Natural killer cell (primary cell): Measurements from ENCODE around the gene ADCY4. TPM values are rescaled to one million over a fixed set of nuclear protein-coding genes. Genes with fewer than 3 reads are reported as not detected.

Source experiments
- ATAC-seq, 3 donors: fragments of 150-1000 bp in 2 of 3; fragments of 200-7000 bp in 1 of 3; cut with Tn5 transposase; 1 replicate in 1 of 3; 2 replicates in 2 of 3; pipeline ENCODE4 v1.10.0; 2021; ENCODE audit warnings: mild to moderate bottlenecking in 2 of 3, moderate library complexity in 2 of 3
- DNase-seq, 2 donors: peaks; one replicate each; pipeline versions ENCODE4 v3.0.0 to v3.0.0-alpha.2; 2013 to 2021; ENCODE audit warnings: mixed read lengths in 1 of 2
- H3K27ac ChIP-seq: one replicate; pipeline ENCODE4 v1.5.1; 2013; ENCODE audit warnings: mild to moderate bottlenecking, low read length
- H3K27me3 ChIP-seq: one replicate; pipeline ENCODE4 v1.6.1; 2013; ENCODE audit warnings: low read length; ENCODE audit not compliant: control insufficient read depth, insufficient read depth
- H3K36me3 ChIP-seq: one replicate; pipeline ENCODE4 v1.6.1; 2013; ENCODE audit warnings: low read length; ENCODE audit not compliant: control insufficient read depth, insufficient read depth
- H3K4me1 ChIP-seq: one replicate; pipeline ENCODE4 v1.6.1; 2013; ENCODE audit warnings: low read length; ENCODE audit not compliant: control insufficient read depth, insufficient read depth
- H3K4me3 ChIP-seq: one replicate; pipeline ENCODE4 v1.5.1; 2013; ENCODE audit warnings: low read length
- H3K9me3 ChIP-seq: one replicate; pipeline ENCODE4 v1.6.1; 2013; ENCODE audit warnings: low read length; ENCODE audit not compliant: control insufficient read depth, insufficient read depth
- H3K27ac Mint-ChIP-seq, 2 donors: one replicate each; pipeline ENCODE4 v1.8.0; 2022; ENCODE audit warnings: mild to moderate bottlenecking in 2 of 2, mixed read lengths in 2 of 2, moderate library complexity in 1 of 2
- H3K27me3 Mint-ChIP-seq, 2 donors: one replicate each; pipeline ENCODE4 v1.8.0; 2022; ENCODE audit warnings: low read depth in 2 of 2, mixed read lengths in 2 of 2
- H3K36me3 Mint-ChIP-seq: one replicate; pipeline ENCODE4 v1.8.0; 2022; ENCODE audit warnings: mixed read lengths
- H3K4me1 Mint-ChIP-seq, 2 donors: one replicate each; pipeline ENCODE4 v1.8.0; 2022; ENCODE audit warnings: mixed read lengths in 2 of 2
- H3K4me3 Mint-ChIP-seq: one replicate; pipeline ENCODE4 v1.8.0; 2022; ENCODE audit warnings: mild to moderate bottlenecking, moderate library complexity, mixed read lengths
- H3K9me3 Mint-ChIP-seq, 2 donors: one replicate each; pipeline ENCODE4 v1.8.0; 2022; ENCODE audit warnings: mixed read lengths in 2 of 2
- WGBS: methylation state at CpG from one replicate; pipeline ENCODE4 v1.1.7; 2013; ENCODE audit warnings: missing lambda C conversion rate; ENCODE audit not compliant: insufficient coverage; 5-methylcytosine and 5-hydroxymethylcytosine counted together
- intact Hi-C: fragments of 100-400 bp; cut with micrococcal nuclease; formaldehyde crosslinking; loops from one replicate; pipeline ENCODE4 v1.14.2; 2022
- total RNA-seq, 4 donors: library from RNA; stranded (reverse); fragments of 120-200 nt in 1 of 4; gene quantifications; one replicate each; pipeline versions ENCODE4 v1.2.3 to v1.2.4, GENCODE V29; 2013 to 2022
- TF ChIP-seq, protein P1 (sequence below): fragments of 200-600 bp; IDR thresholded peaks from one replicate; pipeline ENCODE4 v1.8.0; 2022; ENCODE audit warnings: antibody characterized with exemption

ADCY4 gene
- total RNA-seq, 3 donors from 2014 or later (not counting 1 experiment from before 2014, with no cell fraction given): 9.8 to 17.6 (median 11.3) TPM

DNA sequence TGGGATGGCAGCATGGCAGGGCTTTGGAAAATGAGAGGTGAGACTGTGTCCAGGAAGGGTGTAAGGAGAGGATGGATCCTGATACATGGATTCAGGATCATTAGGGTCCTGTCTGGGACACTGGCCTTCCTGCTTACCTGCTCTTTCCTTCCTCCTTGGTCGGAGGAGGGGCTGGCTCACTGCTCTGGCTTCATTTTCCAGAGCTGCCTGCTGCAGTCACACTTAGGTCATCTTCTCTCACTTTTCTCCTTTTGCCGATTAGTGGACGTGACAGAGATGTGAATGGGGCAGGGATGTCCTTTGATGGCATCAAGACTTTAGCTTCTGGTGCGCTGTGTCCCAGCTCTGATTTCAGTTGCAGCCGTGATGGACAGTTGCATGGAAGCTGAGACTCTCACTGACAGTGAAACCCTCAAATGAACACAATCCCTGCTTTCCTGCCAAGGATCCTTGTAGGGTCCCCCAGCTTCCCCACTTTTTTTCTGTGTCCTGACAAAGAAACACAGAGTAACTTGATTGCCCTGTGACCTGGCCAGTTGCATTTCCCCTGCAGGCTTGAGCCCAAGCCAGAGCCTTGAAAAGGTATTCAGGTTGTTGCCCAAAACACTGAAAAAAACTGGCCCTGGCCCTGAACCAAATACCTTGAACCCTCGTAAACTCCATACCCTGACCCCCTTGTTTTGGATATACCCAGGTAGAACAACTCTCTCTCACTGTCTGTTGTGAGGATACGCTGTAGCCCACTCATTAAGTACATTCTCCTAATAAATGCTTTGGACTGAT is 26.3 kb downstream of the ADCY4 start:
- intact Hi-C loops: no loop called here
- H3K27me3 ChIP-seq: no peaks in the 10 kb centered on the region
- H3K36me3 Mint-ChIP-seq: peaks cover 10% of the 10 kb centered on the region
- WGBS: 95% methylated on average over 7 of the region's 7 CpGs
- H3K9me3 ChIP-seq: no peaks in the 10 kb centered on the region
- peaks cover 47 to 68% of the 10 kb centered on the region in 2 donors for H3K4me1 Mint-ChIP-seq
- H3K4me3 ChIP-seq: no peak overlapping the region
- peaks cover 53% of the 10 kb centered on the region for H3K4me1 ChIP-seq
- H3K27ac ChIP-seq: no peak overlapping the region
- DNase-seq (no peak), ATAC-seq (no peak)
- peaks cover 44% of the 10 kb centered on the region for H3K36me3 ChIP-seq
- no peaks in the 10 kb centered on the region for H3K9me3 Mint-ChIP-seq
- no peaks in the 10 kb centered on the region for H3K27me3 Mint-ChIP-seq
- H3K4me3 Mint-ChIP-seq: peak overlapping the region; percentile 36
- peak overlapping the region; percentile 94 to 96 for H3K27ac Mint-ChIP-seq
- TF ChIP-seq, protein P1, sequence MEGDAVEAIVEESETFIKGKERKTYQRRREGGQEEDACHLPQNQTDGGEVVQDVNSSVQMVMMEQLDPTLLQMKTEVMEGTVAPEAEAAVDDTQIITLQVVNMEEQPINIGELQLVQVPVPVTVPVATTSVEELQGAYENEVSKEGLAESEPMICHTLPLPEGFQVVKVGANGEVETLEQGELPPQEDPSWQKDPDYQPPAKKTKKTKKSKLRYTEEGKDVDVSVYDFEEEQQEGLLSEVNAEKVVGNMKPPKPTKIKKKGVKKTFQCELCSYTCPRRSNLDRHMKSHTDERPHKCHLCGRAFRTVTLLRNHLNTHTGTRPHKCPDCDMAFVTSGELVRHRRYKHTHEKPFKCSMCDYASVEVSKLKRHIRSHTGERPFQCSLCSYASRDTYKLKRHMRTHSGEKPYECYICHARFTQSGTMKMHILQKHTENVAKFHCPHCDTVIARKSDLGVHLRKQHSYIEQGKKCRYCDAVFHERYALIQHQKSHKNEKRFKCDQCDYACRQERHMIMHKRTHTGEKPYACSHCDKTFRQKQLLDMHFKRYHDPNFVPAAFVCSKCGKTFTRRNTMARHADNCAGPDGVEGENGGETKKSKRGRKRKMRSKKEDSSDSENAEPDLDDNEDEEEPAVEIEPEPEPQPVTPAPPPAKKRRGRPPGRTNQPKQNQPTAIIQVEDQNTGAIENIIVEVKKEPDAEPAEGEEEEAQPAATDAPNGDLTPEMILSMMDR: peak; percentile 44

DNA sequence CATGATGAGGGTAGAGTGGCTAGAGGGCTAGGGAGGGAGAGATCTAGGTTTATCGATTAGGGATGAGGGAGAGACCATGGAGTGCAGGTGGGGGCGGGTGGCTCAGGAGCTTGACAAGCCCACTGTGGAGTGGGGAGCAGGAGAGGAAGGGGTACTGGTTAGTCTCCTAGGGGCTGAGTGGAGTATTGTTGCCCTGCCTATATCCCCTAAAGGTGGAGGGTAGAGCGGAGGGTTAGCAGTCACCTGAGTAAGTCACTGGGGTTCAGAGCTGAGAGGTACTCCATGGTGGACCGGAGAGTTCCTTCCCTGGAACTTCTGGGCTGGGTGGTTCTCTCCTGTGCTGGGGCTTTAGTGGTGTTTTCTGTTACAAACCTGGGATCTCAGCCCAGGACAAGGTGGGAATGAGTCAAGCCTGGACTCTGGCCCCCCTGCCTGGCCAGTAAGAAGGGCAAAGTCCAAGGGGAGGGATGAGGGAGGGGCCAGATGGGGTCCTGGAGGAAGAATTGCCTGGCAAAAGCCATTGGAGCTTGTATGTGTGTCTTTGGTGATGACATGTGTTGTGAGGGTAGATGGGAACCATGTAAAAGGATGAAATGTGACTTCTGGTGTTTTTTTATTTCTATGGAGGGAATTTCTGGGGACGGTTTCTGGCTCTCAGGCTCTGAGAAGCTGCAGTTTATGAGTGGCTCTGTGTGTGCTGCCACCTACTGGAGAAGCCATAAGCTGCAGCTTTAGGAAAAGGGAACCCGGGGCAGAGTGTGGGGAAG is 27.1 kb downstream of the ADCY4 start, which contains the start of gene CIDEB:
Gene CIDEB, minus strand, starts transcription at position 403 of the 767 bp plus-strand sequence. Its CDS starts 119 bp downstream, at position 284.
- WGBS: 64% methylated on average over 6 of the region's 6 CpGs
- Histone ChIP-seq H3K27ac (no peak within 1 kb of the TSS), H3K4me1 (peaks cover 46% of the 10 kb centered on the region), H3K36me3 (peaks cover 51% of the 10 kb centered on the region), H3K4me3 (no peak within 1 kb of the TSS), H3K9me3 (no peaks in the 10 kb centered on the region), H3K27me3 (no peaks in the 10 kb centered on the region)
- DNase-seq (peak in 1 of 2 donors; percentile 80), ATAC-seq (peak; percentile 24 to 45 (median 31))
- intact Hi-C loops: no loop called here
- Mint-ChIP-seq H3K36me3 (peaks cover 10% of the 10 kb centered on the region), H3K4me1 (peaks cover 39 to 60% of the 10 kb centered on the region in 2 donors), H3K27ac (peak within 1 kb of the TSS; percentile 74 to 96), H3K4me3 (peak within 1 kb of the TSS; percentile 36), H3K27me3 (no peaks in the 10 kb centered on the region), H3K9me3 (no peaks in the 10 kb centered on the region)
- TF ChIP-seq, protein P1: peak; percentile 96

DNA sequence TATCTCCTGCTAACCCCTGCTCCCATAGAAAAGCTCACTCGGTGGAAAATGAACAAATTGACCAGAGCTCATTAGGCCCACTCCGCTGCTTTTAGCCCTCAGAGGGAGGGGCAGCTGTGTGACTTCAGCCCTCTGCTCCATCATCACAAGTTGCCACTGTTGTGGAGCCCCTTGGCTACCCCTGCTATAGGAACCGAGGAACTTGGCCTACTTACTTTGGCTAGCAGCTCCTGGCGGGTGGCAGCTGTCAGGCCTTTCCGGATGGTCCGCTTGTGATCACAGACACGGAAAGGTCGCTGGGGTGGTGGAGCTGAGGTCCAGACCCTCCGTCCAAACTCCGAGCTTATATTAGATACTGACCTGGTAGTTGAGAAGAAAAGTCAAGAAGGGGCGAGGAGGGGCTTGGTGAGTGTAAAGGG is 27.7 kb downstream of the ADCY4 start:
- Mint-ChIP-seq H3K9me3 (no peaks in the 10 kb centered on the region), H3K4me1 (peaks cover 35 to 57% of the 10 kb centered on the region in 2 donors), H3K27ac (peak overlapping the region; percentile 41 to 74), H3K4me3 (no peak overlapping the region), H3K36me3 (peaks cover 10% of the 10 kb centered on the region), H3K27me3 (no peaks in the 10 kb centered on the region)
- Histone ChIP-seq H3K36me3 (peaks cover 57% of the 10 kb centered on the region), H3K9me3 (no peaks in the 10 kb centered on the region), H3K4me3 (no peak overlapping the region), H3K4me1 (peaks cover 40% of the 10 kb centered on the region), H3K27me3 (no peaks in the 10 kb centered on the region), H3K27ac (no peak overlapping the region)
- intact Hi-C loops: no loop called here
- no peak for ATAC-seq
- TF ChIP-seq, protein P1: no peak
- DNase-seq: no peak
- WGBS: 88% methylated on average over 11 of the region's 11 CpGs
